Stomach (tissue), 9 donors: ENCODE data around the gene ADARB2. TPM values are rescaled to one million over a fixed set of nuclear protein-coding genes. Genes with fewer than 3 reads are reported as not detected.

ENCODE experiments used
- DNase-seq, 2 donors: peaks; one replicate each; pipeline versions ENCODE4 v3.0.0 to v3.0.0-alpha.2; 2013 to 2019
- H3K27ac ChIP-seq, 5 donors: fragments of 200-600 bp in 4 of 5; sonication (generic) in 4 of 5; one replicate each; pipeline ENCODE4 v1.5.1; 2013 to 2019; ENCODE audit warnings: mild to moderate bottlenecking in 1 of 5, moderate library complexity in 1 of 5
- H3K27me3 ChIP-seq, 3 donors: fragments of 200-600 bp; sonication (generic); one replicate each; pipeline ENCODE4 v1.5.1; 2017 to 2019; ENCODE audit warnings: mixed run types in 1 of 3
- H3K36me3 ChIP-seq, 4 donors: fragments of 200-600 bp; sonication (generic); 1 replicate in 3 of 4; 2 replicates in 1 of 4; pipeline ENCODE4 v1.5.1; 2016 to 2019
- H3K4me1 ChIP-seq, 4 donors: fragments of 200-600 bp; sonication (generic); one replicate each; pipeline ENCODE4 v1.5.1; 2016 to 2019
- H3K4me3 ChIP-seq, 4 donors: fragments of 200-600 bp; sonication (generic) in 3 of 4; one replicate each; pipeline ENCODE4 v1.5.1; 2016 to 2019; ENCODE audit warnings: mild to moderate bottlenecking in 1 of 4
- H3K9me3 ChIP-seq, 4 donors: fragments of 200-600 bp; sonication (generic); one replicate each; pipeline ENCODE4 v1.5.1; 2016 to 2019
- CTCF ChIP-seq, 7 experiments: fragments of 450-650 bp in 4 of 7; fragments of 200-600 bp in 3 of 7; sonication (generic) in 3 of 7; IDR thresholded peaks; one replicate each; pipeline ENCODE4 v1.5.1; 2016 to 2019; ENCODE audit warnings: antibody characterized with exemption in 7 of 7, control low read depth in 2 of 7, mild to moderate bottlenecking in 1 of 7
- EP300 ChIP-seq: sonication (generic); formaldehyde crosslinking; IDR thresholded peaks from one replicate; pipeline ENCODE4 v1.6.1; 2017; ENCODE audit warnings: antibody characterized with exemption
- POLR2A ChIP-seq, 4 donors: fragments of 450-650 bp; IDR thresholded peaks; one replicate each; pipeline ENCODE4 v1.6.1; 2016; ENCODE audit warnings: antibody characterized with exemption in 4 of 4, control low read depth in 2 of 4, mild to moderate bottlenecking in 1 of 4, moderate library complexity in 1 of 4
- POLR2AphosphoS5 ChIP-seq, 3 donors: sonication (generic); formaldehyde crosslinking; IDR thresholded peaks; one replicate each; pipeline ENCODE4 v1.6.1; 2016; ENCODE audit warnings: antibody characterized with exemption in 3 of 3
- WGBS, 5 donors: extraction: QIAGEN DNeasy Blood & Tissue Kit in 3 of 5; methylation state at CpG; one replicate each; pipeline versions ENCODE4 v1.1.5 to v1.1.7; 2013 to 2018; 5-methylcytosine and 5-hydroxymethylcytosine counted together
- intact Hi-C: fragments of 100-400 bp; cut with DNase I; formaldehyde crosslinking; loops from one replicate; pipeline ENCODE4 v1.15.1; 2023; ENCODE audit warnings: low total_unique reads
- polyA plus RNA-seq, 3 donors: library from polyadenylated mRNA; stranded (reverse); fragments of 200-250 nt; gene quantifications; one replicate each; pipeline ENCODE4 v1.2.3, GENCODE V29; 2013
- total RNA-seq, 5 donors: library from RNA; depleted of rRNA; stranded (reverse); fragments of >200 nt; gene quantifications; one replicate each; pipeline versions ENCODE4 v1.1.0 to v1.2.3, GENCODE V29; 2014 to 2016
- donor health status: healthy with polysubstance abuse.
- donor health status: Bipolar disorder and iron deficiency.
- donor health status: healthy.

Gene ADARB2
- total and polyA plus RNA-seq, 8 donors = 0.55 to 4.1 (median 1.4) TPM; not detected in 1

GRCh38 chr10:1241973-1242935 lies 495.1 kb downstream of the ADARB2 start:
- no peak for DNase-seq
- WGBS, 5 donors = 86 to 93% (median 88%) methylated on average over 21 to 34 of the region's 34 CpGs
- TF ChIP-seq POLR2A (IDR thresholded peaks at IDR 0.05) = no peak
- no peak for TF ChIP-seq POLR2AphosphoS5 (IDR thresholded peaks at IDR 0.05)
- TF ChIP-seq CTCF (IDR thresholded peaks at IDR 0.05) = no peak
- no peak for TF ChIP-seq EP300
- Histone ChIP-seq H3K27me3 (peaks cover 0 to 41% (median 14%) of the 10 kb centered on the region in 3 donors), H3K36me3 (no peaks in the 10 kb centered on the region), H3K4me3 (no peak overlapping the region), H3K27ac (no peak overlapping the region), H3K9me3 (peaks cover 0 to 4% (median 0%) of the 10 kb centered on the region in 4 donors), H3K4me1 (peaks cover 0 to 6% (median 0%) of the 10 kb centered on the region in 4 donors)
- intact Hi-C loops = no loop called here

- no peak for DNase-seq
- no peak overlapping the region for H3K4me3 ChIP-seq
- H3K9me3 ChIP-seq = peaks cover 0 to 4% (median 0%) of the 10 kb centered on the region in 4 donors
- TF ChIP-seq POLR2AphosphoS5 (IDR thresholded peaks at IDR 0.05) = no peak
- TF ChIP-seq POLR2A (IDR thresholded peaks at IDR 0.05) = no peak
- no peak for TF ChIP-seq EP300
- no peak for TF ChIP-seq CTCF (IDR thresholded peaks at IDR 0.05)
- peaks cover 0 to 41% (median 14%) of the 10 kb centered on the region in 3 donors for H3K27me3 ChIP-seq
- WGBS, 5 donors = 91 to 93% (median 91%) methylated on average over 13 to 16 of the region's 16 CpGs
- H3K4me1 ChIP-seq = peaks cover 0 to 6% (median 0%) of the 10 kb centered on the region in 4 donors
- H3K36me3 ChIP-seq = no peaks in the 10 kb centered on the region
- no peak overlapping the region for H3K27ac ChIP-seq
- intact Hi-C loops = no loop called here
Measured at GRCh38 chr10:1241322-1241890, 495.9 kb downstream of the ADARB2 start.

GRCh38 chr10:1240341-1240775 lies 497.0 kb downstream of the ADARB2 start:
- DNase-seq = peak in 1 of 2 donors; percentile 67
- peak overlapping the region in 1 of 4 donors; percentile 17 for H3K4me3 ChIP-seq
- no peaks in the 10 kb centered on the region for H3K36me3 ChIP-seq
- peaks cover 0 to 6% (median 0%) of the 10 kb centered on the region in 4 donors for H3K4me1 ChIP-seq
- intact Hi-C loops = no loop called here
- H3K27me3 ChIP-seq = peaks cover 0 to 41% (median 14%) of the 10 kb centered on the region in 3 donors
- 12 to 28% (median 13%) methylated on average over 6 to 8 of the region's 8 CpGs for WGBS, 5 donors
- H3K9me3 ChIP-seq = peaks cover 0 to 4% (median 0%) of the 10 kb centered on the region in 4 donors
- no peak for TF ChIP-seq EP300
- no peak for TF ChIP-seq CTCF (IDR thresholded peaks at IDR 0.05)
- no peak for TF ChIP-seq POLR2A (IDR thresholded peaks at IDR 0.05)
- TF ChIP-seq POLR2AphosphoS5 (IDR thresholded peaks at IDR 0.05) = no peak
- peak overlapping the region in 1 of 5 donors; percentile 31 for H3K27ac ChIP-seq

- no peaks in the 10 kb centered on the region for H3K27me3 ChIP-seq
- 91 to 93% (median 92%) methylated on average over 9 of the region's 9 CpGs for WGBS, 5 donors
- H3K4me3 ChIP-seq = no peak overlapping the region
- H3K36me3 ChIP-seq = peaks cover 0 to 3% (median 0%) of the 10 kb centered on the region in 4 donors
- TF ChIP-seq EP300 (no peak), POLR2A (IDR thresholded peaks at IDR 0.05) (no peak), CTCF (IDR thresholded peaks at IDR 0.05) (no peak), POLR2AphosphoS5 (IDR thresholded peaks at IDR 0.05) (no peak)
- H3K4me1 ChIP-seq = no peaks in the 10 kb centered on the region
- intact Hi-C loops = no loop called here
- DNase-seq = no peak
- H3K9me3 ChIP-seq = no peaks in the 10 kb centered on the region
- no peak overlapping the region for H3K27ac ChIP-seq
Measured at GRCh38 chr10:1233031-1233430, 504.3 kb downstream of the ADARB2 start.
